ENCODE results near the gene ARL11.
"Not testable (repeated sequence)": the region's sequence is repeated elsewhere in the genome, so short reads cannot be mapped to it uniquely, and the experiment has no call there.

The ARL11 gene

DNA sequence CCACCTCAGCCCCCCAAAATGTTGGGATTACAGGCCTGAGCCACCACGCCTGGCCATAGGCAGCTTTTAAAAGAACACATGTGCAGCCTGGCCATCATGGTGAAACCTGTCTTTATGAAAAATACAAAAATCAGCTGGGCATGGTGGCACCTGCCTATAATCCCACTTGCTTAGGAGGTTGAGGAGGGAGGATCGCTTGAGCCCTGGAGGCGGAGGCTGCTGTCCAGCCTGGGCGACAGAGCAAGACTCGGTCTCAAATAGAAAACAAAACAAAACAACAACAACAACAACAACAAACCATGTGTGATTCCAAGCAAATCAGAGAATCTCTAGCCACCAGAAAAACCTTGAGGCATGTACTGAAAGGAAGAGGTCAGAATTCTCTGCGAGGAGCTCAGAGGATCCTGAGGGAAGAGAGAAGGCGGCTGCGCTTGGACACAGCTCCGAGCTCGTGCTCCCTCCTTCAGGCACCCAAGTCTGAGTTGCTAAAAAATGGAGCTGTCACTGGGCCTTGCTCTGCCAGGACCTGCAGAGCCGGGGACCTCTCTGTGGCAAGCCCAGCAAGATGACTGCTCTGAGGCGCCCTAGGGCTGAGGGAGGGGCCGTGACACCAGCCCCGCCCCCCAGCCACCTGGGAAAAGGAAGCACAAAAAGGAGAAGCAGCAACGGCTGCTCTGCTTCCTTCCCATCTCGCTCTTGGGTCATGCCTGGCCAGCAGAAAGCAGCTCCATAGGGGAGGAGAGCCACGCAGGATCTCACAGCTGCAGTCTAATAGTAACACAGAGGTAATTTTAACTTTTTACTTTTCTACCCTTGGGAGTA lies at the start of gene ARL11:
ARL11 (plus strand) TSS at position 677 of the 822 bp plus-strand sequence. CDS start 1,941 bp downstream, outside the sequence.
- Histone ChIP-seq H3K4me1 (peaks cover 9% of the 10 kb centered on the region), H3K36me3 (replicated peaks) (no peaks in the 10 kb centered on the region), H3K9me3 (no peaks in the 10 kb centered on the region; the same call in 1 of the 2 replicates), H3K27me3 (ENCODE audit: low read depth) (no peaks in the 10 kb centered on the region), H3K4me3 (peak within 1 kb of the TSS; percentile 9; the same call in 1 of the 2 replicates)
- DNase-seq (ENCODE audit: low spot score in 2 of 2): peak; percentile 21 to 72
- in situ Hi-C loops (cut with MboI; ENCODE audit: low sequenced_read_pairs): no loop called here

DNA sequence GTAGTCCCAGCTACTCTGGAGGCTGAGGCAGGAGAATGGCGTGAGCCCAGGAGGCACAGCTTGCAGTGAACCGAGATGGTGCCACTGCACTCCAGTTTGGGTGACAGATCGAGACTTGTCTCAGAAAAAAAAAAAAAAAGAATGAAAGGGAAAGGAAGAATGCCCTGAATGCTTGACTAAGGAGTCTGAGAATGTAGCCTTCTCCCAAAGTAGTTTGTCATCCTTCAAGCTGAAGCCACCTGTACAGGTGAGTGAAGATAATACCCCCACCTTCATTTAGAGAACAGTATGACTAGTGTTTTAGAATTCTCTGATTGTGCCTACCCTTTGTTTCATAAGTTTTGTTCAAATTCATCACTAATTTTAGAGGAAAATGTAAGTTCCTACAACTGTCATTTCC lies 48.8 kb upstream of the ARL11 start:
- in situ Hi-C loops (cut with MboI; ENCODE audit: low sequenced_read_pairs): no loop called here
- Histone ChIP-seq H3K9me3 (no peaks in the 10 kb centered on the region), H3K27me3 (ENCODE audit: low read depth) (no peaks in the 10 kb centered on the region), H3K4me3 (no peak overlapping the region), H3K36me3 (replicated peaks) (peaks cover 7% of the 10 kb centered on the region), H3K4me1 (peaks cover 6% of the 10 kb centered on the region)
- DNase-seq (ENCODE audit: low spot score in 2 of 2): no peak

DNA sequence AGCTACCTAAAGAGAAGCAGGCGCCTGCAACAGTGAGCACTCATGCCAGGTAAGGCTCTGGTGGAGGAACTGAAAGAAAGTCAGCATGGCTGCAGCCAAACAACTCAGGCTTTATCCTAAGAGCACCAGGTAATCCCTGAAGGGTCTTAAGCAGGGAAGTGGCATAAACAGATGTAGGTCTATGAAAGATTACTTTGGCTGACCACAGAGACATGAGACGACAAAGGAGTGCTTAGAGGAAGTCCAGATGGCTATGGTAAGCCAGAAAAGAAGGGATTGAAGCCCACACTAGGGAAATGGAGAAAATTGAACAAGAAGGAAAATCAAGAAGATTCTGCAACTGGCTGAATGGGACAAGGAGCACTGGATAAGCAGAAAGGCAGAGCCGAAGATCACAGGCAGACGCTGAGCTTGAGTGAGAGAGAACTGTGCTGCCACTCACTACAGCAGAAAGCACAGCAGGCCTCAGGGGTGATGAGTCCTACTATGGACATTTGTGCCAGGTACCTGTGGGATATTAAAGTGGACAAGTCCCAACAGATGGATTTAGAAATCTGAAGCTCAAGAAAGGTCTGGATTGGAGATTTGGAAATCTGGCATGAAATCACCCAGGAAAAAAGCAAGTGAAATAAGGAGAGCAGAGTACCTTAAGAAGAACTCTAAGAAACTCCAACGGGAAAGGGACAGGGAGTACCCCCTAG lies 47.2 kb upstream of the ARL11 start:
- in situ Hi-C loops (cut with MboI; ENCODE audit: low sequenced_read_pairs): no loop called here
- peaks cover 7% of the 10 kb centered on the region for H3K36me3 ChIP-seq (replicated peaks)

DNA sequence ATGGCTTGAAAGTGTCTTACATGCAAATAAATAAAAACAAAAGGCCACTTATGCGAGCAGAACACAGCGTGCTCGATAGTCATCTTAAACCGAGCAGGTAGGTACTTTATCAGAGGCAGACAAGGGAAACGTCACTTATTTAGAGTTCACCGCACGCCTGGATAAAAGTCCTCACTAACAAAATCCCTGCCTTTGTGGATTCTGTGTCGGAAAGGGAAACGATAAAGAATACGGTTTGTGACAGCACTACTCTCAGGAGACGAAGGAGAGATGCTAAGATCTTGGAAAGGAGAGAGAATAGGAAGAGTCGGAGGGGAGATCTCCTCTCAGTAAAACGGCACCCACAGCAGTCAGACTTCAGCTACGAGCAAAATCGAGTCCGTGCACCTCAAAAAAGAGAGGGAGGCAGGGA lies 43.5 kb upstream of the ARL11 start:
- Histone ChIP-seq H3K9me3 (no peaks in the 10 kb centered on the region), H3K4me1 (peaks cover 8% of the 10 kb centered on the region), H3K4me3 (peak overlapping the region; percentile 68), H3K27me3 (ENCODE audit: low read depth) (no peaks in the 10 kb centered on the region), H3K36me3 (replicated peaks) (peaks cover 7% of the 10 kb centered on the region)
- in situ Hi-C loops (cut with MboI; ENCODE audit: low sequenced_read_pairs): no loop called here
- peak in 1 of 2 experiments; percentile 18 for DNase-seq (ENCODE audit: low spot score in 2 of 2)

More for the DNA sequence above, 47.2 kb upstream of the ARL11 start:
- Histone ChIP-seq H3K9me3 (no peaks in the 10 kb centered on the region), H3K4me3 (no peak overlapping the region), H3K27me3 (ENCODE audit: low read depth) (no peaks in the 10 kb centered on the region), H3K4me1 (peaks cover 8% of the 10 kb centered on the region)
- no peak for DNase-seq (ENCODE audit: low spot score in 2 of 2)

DNA sequence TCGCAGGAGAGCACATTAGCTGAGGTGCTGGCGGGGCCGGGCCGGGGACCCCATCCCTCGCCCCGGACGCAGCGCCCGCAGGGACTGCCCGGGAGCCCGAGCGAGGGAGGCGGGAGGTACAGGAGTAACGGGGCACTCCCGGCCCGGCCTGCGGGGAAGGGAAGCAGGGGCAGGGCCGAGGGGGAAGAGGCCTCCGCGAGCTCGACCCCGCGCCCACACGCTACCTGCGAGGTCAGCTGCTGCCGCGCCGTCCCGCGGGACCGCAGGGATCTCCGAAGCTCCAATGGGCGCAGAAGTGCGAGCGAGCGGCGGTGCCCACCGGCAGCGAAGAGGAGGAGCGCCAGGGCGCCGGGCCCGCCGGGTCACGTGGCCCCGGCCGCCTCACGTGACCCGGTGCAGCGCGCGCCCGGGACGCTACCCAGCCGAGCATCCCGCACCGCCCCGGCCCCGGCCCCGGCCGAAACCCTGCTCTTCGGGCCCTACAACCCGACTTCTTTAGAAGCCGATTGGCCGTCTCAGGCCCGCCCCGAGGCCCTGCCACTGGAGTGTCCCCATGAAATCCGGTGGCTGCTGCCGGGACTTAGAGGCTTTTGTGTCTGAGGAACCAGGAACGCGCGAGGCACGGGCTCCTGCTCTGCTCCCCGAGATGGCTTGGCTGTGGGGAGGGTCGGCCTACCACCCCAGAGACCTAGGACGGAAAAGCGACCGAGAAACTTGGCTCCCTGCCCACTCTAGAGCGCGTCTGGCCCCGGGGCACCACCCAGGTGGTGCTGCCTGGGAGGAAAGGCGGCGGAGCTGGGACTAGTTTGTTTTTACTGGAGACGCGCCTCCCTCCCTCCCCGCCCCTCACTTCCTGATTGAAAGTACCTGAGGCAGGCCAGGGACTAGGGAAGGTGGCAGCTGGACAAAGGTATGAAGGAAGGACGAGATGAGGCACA lies 42.8 kb upstream of the ARL11 start, which contains the start of gene RCBTB1:
RCBTB1 (minus strand) TSS at position 339 of the 938 bp plus-strand sequence. CDS start 18,279 bp downstream, outside the sequence.
- peak; percentile 66 to 74 for DNase-seq (ENCODE audit: low spot score in 2 of 2)
- in situ Hi-C loops (cut with MboI; ENCODE audit: low sequenced_read_pairs): no loop called here
- H3K27me3 ChIP-seq (ENCODE audit: low read depth): no peaks in the 10 kb centered on the region
- H3K9me3 ChIP-seq: no peaks in the 10 kb centered on the region; the same call in 1 of the 2 replicates
- H3K4me3 ChIP-seq: peak within 1 kb of the TSS; percentile 68
- peaks cover 8% of the 10 kb centered on the region for H3K4me1 ChIP-seq
- peaks cover 3% of the 10 kb centered on the region; the same call in 1 of the 2 replicates for H3K36me3 ChIP-seq (replicated peaks)

DNA sequence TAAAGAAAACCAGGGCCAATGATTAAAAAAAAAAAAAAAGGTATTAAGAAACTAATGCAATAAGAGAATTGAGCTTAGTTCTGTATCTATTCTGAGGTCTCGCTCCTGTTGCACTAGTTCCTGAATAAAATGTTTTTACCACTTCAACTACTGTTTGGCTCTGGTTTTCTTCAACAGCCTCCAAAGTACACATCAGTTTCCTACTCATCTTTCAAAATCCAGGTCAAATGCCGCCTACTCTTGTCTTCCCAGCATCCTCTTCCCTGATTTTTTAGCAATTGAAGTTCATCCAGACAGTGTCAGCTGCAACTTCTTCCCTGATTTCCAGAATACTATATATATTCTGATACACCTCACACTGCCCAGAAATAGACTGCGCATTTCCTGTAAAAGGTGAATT lies 41.6 kb upstream of the ARL11 start:
- no peaks in the 10 kb centered on the region; the same call in 1 of the 2 replicates for H3K36me3 ChIP-seq (replicated peaks)
- DNase-seq (ENCODE audit: low spot score in 2 of 2): no peak
- in situ Hi-C loops (cut with MboI; ENCODE audit: low sequenced_read_pairs): no loop called here
- H3K4me1 ChIP-seq: peaks cover 8% of the 10 kb centered on the region
- no peak overlapping the region for H3K4me3 ChIP-seq
- no peaks in the 10 kb centered on the region; the same call in 1 of the 2 replicates for H3K9me3 ChIP-seq
- no peaks in the 10 kb centered on the region for H3K27me3 ChIP-seq (ENCODE audit: low read depth)

DNA sequence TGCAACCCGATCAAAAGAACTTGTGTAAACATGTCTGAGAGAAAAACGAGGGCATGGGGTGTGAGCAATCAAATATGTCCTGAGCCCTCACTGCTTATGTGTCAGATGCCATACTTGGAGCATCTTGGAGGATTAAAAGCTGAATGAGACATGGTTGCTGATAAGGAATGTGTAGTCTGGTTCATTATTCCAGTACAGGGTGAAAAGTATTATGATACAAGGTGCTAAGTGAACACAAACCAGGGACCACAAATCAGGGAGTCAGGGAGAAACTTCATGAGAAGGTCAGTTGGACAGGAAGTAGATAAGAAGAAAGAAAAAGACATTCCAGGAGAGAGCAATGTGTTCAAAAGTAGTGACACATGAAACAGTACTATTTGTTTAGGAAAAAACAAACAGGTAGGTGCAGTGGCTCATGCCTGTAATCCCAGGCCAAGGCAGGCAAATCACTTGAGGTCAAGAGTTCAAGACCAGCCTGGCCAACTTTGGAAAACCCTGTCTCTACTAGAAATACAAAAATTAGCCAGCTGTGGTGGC lies 40.9 kb upstream of the ARL11 start:
- in situ Hi-C loops (cut with MboI; ENCODE audit: low sequenced_read_pairs): no loop called here
- Histone ChIP-seq H3K4me1 (peaks cover 8% of the 10 kb centered on the region), H3K9me3 (no peaks in the 10 kb centered on the region; the same call in 1 of the 2 replicates), H3K4me3 (no peak overlapping the region), H3K36me3 (replicated peaks) (no peaks in the 10 kb centered on the region; the same call in 1 of the 2 replicates), H3K27me3 (ENCODE audit: low read depth) (no peaks in the 10 kb centered on the region)
- DNase-seq (ENCODE audit: low spot score in 2 of 2): no peak

DNA sequence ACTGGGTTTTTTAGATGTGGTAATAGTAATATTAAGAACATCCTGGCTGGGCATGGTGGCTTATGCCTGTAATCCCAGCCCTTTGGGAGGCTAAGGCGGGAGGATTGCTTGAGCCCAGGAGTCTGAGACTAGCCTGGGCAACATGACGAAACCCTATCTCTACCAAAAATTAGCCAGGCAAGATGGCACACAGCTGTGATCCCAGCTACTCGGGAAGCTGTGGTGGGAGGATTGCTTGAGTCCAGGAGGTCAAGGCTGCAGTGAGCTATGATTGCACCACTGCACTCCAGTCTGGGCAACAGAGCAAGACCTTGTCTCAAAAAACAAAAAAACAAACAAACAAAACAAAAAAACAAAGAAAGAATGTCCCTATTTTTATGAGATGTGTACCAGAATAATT lies 37.6 kb upstream of the ARL11 start:
- in situ Hi-C loops (cut with MboI; ENCODE audit: low sequenced_read_pairs); H3K4me3 ChIP-seq; H3K27me3 ChIP-seq (ENCODE audit: low read depth); H3K9me3 ChIP-seq; H3K36me3 ChIP-seq (replicated peaks); H3K4me1 ChIP-seq; DNase-seq (ENCODE audit: low spot score in 2 of 2): not testable (repeated sequence)

DNA sequence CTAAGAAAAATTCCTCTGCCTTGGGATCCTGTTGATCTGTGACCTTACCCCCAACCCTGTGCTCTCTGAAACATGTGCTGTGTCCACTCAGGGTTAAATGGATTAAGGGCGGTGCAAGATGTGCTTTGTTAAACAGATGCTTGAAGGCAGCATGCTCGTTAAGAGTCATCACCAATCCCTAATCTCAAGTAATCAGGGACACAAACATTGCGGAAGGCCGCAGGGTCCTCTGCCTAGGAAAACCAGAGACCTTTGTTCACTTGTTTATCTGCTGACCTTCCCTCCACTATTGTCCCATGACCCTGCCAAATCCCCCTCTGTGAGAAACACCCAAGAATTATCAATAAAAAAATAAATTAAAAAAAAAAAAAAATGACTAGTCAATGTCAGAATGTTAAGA lies 34.4 kb upstream of the ARL11 start:
- H3K4me1 ChIP-seq; in situ Hi-C loops (cut with MboI; ENCODE audit: low sequenced_read_pairs); DNase-seq (ENCODE audit: low spot score in 2 of 2); H3K27me3 ChIP-seq (ENCODE audit: low read depth); H3K9me3 ChIP-seq; H3K36me3 ChIP-seq (replicated peaks); H3K4me3 ChIP-seq: not testable (repeated sequence)

DNA sequence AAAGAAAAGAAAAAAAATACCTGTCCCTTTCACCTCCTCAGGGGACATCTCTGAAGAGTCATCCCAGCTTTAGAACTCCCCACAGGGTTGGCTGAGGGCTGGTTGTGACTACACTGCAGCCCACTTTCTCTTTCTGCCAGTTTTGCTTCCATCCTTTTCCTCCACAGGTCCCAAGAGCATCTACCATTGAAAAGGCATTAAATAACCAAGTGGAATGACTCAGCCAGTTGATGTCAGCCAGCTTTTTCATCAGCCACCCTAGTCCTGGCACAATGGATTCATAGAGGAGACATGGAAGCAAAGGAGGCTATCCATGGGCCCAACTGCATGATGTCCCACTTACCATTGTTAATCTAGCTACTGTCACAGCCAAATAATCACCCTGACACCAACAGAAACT lies 33.7 kb upstream of the ARL11 start:
- Histone ChIP-seq H3K36me3 (replicated peaks) (no peaks in the 10 kb centered on the region), H3K4me3 (no peak overlapping the region), H3K4me1 (no peaks in the 10 kb centered on the region), H3K9me3 (no peaks in the 10 kb centered on the region; the same call in 1 of the 2 replicates), H3K27me3 (ENCODE audit: low read depth) (no peaks in the 10 kb centered on the region)
- DNase-seq (ENCODE audit: low spot score in 2 of 2): no peak
- in situ Hi-C loops (cut with MboI; ENCODE audit: low sequenced_read_pairs): no loop called here

DNA sequence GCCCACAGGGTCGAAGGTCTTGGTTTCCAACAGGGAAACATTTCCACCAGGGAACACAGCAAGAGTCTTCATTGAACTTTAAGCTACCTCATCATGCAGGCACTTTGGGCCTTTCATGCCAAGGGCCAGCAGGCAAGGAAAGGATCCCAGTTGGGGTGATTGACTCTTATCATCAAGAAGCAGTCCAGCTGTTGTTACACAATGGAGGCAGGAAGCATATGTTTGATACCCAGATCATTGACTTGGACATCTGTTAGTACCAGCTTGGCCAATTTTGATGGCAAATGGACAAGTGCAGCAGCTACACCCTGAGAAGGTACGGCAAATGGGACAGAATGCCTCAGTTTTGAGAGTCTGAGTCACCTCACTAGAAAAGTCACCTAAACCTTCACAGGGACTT lies 32.1 kb upstream of the ARL11 start:
- no peaks in the 10 kb centered on the region for H3K9me3 ChIP-seq
- in situ Hi-C loops (cut with MboI; ENCODE audit: low sequenced_read_pairs): no loop called here
- no peak overlapping the region for H3K4me3 ChIP-seq
- no peaks in the 10 kb centered on the region for H3K36me3 ChIP-seq (replicated peaks)
- no peaks in the 10 kb centered on the region for H3K27me3 ChIP-seq (ENCODE audit: low read depth)
- no peak for DNase-seq (ENCODE audit: low spot score in 2 of 2)
- H3K4me1 ChIP-seq: no peaks in the 10 kb centered on the region

DNA sequence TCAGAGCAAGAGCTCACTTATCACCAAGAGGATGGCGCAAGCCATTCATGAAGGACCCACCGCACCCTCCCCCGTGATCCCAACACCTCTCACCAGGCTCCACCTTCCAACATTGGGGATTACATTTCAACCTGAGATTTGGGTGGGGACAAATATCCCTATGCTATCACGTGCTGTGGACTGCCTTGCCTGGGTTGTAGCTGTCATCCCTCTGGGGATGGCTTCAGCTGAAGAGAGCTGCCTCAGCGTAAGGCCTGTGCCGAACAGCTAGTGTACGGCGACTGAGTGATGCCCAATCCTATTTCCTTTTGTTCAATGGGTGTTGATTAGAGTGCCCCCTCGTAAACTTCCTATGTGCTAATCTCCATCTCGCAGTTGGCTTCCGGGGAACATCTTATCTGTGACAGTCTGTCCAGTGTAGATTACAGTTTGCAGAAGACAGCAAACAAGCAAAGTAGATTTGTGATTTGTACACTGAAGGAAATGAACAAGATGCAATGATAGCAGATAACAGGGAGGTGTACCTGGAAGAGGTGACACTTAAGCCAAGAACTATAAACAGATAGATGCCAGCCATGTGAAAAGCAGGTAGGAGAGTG lies 31.2 kb upstream of the ARL11 start:
- no peaks in the 10 kb centered on the region for H3K4me1 ChIP-seq
- H3K36me3 ChIP-seq (replicated peaks): no peaks in the 10 kb centered on the region
- no peak for DNase-seq (ENCODE audit: low spot score in 2 of 2)
- in situ Hi-C loops (cut with MboI; ENCODE audit: low sequenced_read_pairs): no loop called here
- H3K9me3 ChIP-seq: no peaks in the 10 kb centered on the region
- H3K27me3 ChIP-seq (ENCODE audit: low read depth): no peaks in the 10 kb centered on the region
- H3K4me3 ChIP-seq: no peak overlapping the region

DNA sequence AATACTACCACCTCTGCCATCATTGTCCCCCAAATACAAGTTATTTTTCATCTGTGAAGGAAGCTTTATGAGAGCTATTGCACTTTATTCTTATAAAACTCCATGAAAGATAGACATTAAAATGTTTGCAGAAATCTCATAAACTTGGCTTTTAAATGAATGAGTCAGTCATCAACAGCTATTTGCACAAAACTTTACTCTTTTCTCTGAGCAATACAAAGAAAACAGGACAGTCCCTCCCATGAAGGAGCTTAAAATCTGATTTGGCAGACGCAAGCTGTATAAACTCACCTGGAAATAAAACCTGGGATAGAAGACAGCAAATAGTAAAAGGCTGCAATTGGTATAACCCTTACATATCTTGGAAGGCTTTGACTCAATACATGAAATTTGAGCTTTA lies 26.3 kb upstream of the ARL11 start:
- H3K36me3 ChIP-seq (replicated peaks): no peaks in the 10 kb centered on the region
- no peak overlapping the region for H3K4me3 ChIP-seq
- in situ Hi-C loops (cut with MboI; ENCODE audit: low sequenced_read_pairs): no loop called here
- DNase-seq (ENCODE audit: low spot score in 2 of 2): no peak
- 0 out of 2 replicates have a peak, but pooled peaks cover 2% of the 10 kb centered on the region for H3K4me1 ChIP-seq
- H3K9me3 ChIP-seq: no peaks in the 10 kb centered on the region
- H3K27me3 ChIP-seq (ENCODE audit: low read depth): no peaks in the 10 kb centered on the region
